Neural progenitor cell (in vitro differentiated cells): ENCODE results near the gene ZNF536. TPM values are rescaled to one million over a fixed set of nuclear protein-coding genes. Genes with fewer than 3 reads are reported as not detected.

ENCODE experiments used
- DNase-seq: peaks from one replicate; pipeline ENCODE4 v3.0.0-alpha.2; 2016; ENCODE audit warnings: low spot score
- H2AFZ ChIP-seq: fragments of 200-600 bp; sonication (generic); replicated peaks from 2 replicates; pipeline ENCODE4 v1.6.1; 2016; ENCODE audit warnings: antibody characterized with exemption
- H3F3A ChIP-seq: fragments of 200-600 bp; sonication (generic); 2 replicates; pipeline ENCODE4 v1.6.1; 2016; ENCODE audit warnings: antibody characterized with exemption, low read depth
- H3K27ac ChIP-seq: fragments of 200-600 bp; sonication (generic); 2 replicates; pipeline ENCODE4 v1.5.1; 2016; ENCODE audit warnings: mild to moderate bottlenecking
- H3K27me3 ChIP-seq: fragments of 200-600 bp; sonication (generic); 2 replicates; pipeline ENCODE4 v1.6.1; 2016; ENCODE audit warnings: mild to moderate bottlenecking, moderate library complexity
- H3K36me3 ChIP-seq: fragments of 200-600 bp; sonication (generic); 2 replicates; pipeline ENCODE4 v1.5.1; 2016
- H3K4me1 ChIP-seq: fragments of 200-600 bp; sonication (generic); 2 replicates; pipeline ENCODE4 v1.6.1; 2016; ENCODE audit warnings: mixed run types
- H3K4me2 ChIP-seq: fragments of 200-600 bp; sonication (generic); 2 replicates; pipeline ENCODE4 v1.6.1; 2016
- H3K4me3 ChIP-seq: fragments of 200-600 bp; sonication (generic); 2 replicates; pipeline ENCODE4 v1.5.1; 2016
- H3K79me2 ChIP-seq: fragments of 200-600 bp; sonication (generic); 2 replicates; pipeline ENCODE4 v1.6.1; 2016; ENCODE audit warnings: low read depth
- H3K9ac ChIP-seq: fragments of 200-600 bp; sonication (generic); 2 replicates; pipeline ENCODE4 v1.6.1; 2016
- H3K9me3 ChIP-seq: fragments of 200-600 bp; sonication (generic); 2 replicates; pipeline ENCODE4 v1.5.1; 2016; ENCODE audit warnings: low read depth
- H4K20me1 ChIP-seq: fragments of 200-600 bp; sonication (generic); 2 replicates; pipeline ENCODE4 v1.6.1; 2016; ENCODE audit warnings: low read depth
- H3K27ac Mint-ChIP-seq: 3 replicates; pipeline ENCODE4 v1.8.0; 2021; ENCODE audit warnings: mixed read lengths
- H3K27me3 Mint-ChIP-seq: 2 replicates; pipeline ENCODE4 v1.8.0; 2022; ENCODE audit warnings: low read depth, mild to moderate bottlenecking, inconsistent platforms, moderate library complexity, mixed read lengths; ENCODE audit not compliant: insufficient read depth
- H3K36me3 Mint-ChIP-seq: 3 replicates; pipeline ENCODE4 v1.8.0; 2021; ENCODE audit warnings: mixed read lengths
- H3K4me1 Mint-ChIP-seq: 3 replicates; pipeline ENCODE4 v1.8.0; 2021; ENCODE audit warnings: mixed read lengths
- H3K4me3 Mint-ChIP-seq: 3 replicates; pipeline ENCODE4 v1.8.0; 2021; ENCODE audit warnings: mild to moderate bottlenecking, moderate library complexity, mixed read lengths
- H3K9me3 Mint-ChIP-seq: 3 replicates; pipeline ENCODE4 v1.8.0; 2020; ENCODE audit warnings: mixed read lengths
- CTCF ChIP-seq: fragments of 200-600 bp; sonication (generic); IDR thresholded peaks from 2 replicates; pipeline ENCODE4 v1.5.1; 2017; ENCODE audit warnings: antibody characterized with exemption, mild to moderate bottlenecking
- EZH2 ChIP-seq: fragments of 200-600 bp; sonication (generic); IDR thresholded peaks from 2 replicates; pipeline ENCODE4 v1.6.1; 2017; ENCODE audit warnings: antibody characterized with exemption, mild to moderate bottlenecking, moderate library complexity
- EZH2phosphoT487 ChIP-seq: fragments of 200-600 bp; sonication (generic); IDR thresholded peaks from 2 replicates; pipeline ENCODE4 v1.6.1; 2017; ENCODE audit warnings: antibody characterized with exemption
- total RNA-seq: library from RNA; depleted of rRNA; stranded (reverse); fragments of >200 nt; gene quantifications from 2 replicates; pipeline ENCODE4 v1.2.3, GENCODE V29; 2015; ENCODE audit warnings: low replicate concordance

The ZNF536 gene
- total RNA-seq, 1 donor from 2014 or later, result 0.24 TPM

DNA sequence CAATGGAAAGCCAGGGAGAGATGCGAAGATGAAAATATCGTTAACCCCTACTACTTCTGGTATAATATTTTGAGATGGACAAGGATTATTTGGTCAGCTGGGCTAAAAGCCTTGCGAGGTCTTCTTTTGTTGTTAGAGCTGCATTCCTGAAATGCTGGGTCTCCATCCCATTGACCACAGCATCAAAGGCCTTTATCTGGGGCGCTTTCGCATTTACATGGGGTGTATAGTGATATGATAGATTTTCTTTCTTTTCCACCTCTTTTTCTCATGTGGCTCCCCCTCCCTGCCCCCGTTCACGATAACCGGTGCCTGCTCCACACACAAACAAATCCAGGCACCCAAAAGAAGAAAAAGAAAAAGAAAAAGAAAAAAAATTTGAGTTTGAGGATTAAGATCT lies 77.5 kb downstream of the ZNF536 start:
- H3K27me3 Mint-ChIP-seq, result peaks cover 4% of the 10 kb centered on the region
- no peaks in the 10 kb centered on the region for H3K9me3 Mint-ChIP-seq
- no peaks in the 10 kb centered on the region for H3K36me3 ChIP-seq
- H3K27ac Mint-ChIP-seq, result peak overlapping the region; percentile 18
- no peaks in the 10 kb centered on the region for H3K9me3 ChIP-seq
- peaks cover 58% of the 10 kb centered on the region for H3K4me1 Mint-ChIP-seq
- peaks cover 28% of the 10 kb centered on the region for H3K4me1 ChIP-seq
- H3K4me3 Mint-ChIP-seq, result peak overlapping the region; percentile 48
- no peak overlapping the region for H3K9ac ChIP-seq
- peak overlapping the region; percentile 72 for H3K4me2 ChIP-seq
- no peak overlapping the region for H3K27ac ChIP-seq
- H3K4me3 ChIP-seq, result peak overlapping the region; percentile 23
- H2AFZ ChIP-seq, result no peak overlapping the region
- peaks cover 33% of the 10 kb centered on the region for H3F3A ChIP-seq
- no peak for TF ChIP-seq CTCF
- TF ChIP-seq EZH2phosphoT487, result no peak
- no peak for TF ChIP-seq EZH2
- H3K27me3 ChIP-seq, result no peaks in the 10 kb centered on the region
- peaks cover 3% of the 10 kb centered on the region for H3K36me3 Mint-ChIP-seq
- H4K20me1 ChIP-seq, result no peaks in the 10 kb centered on the region
- no peaks in the 10 kb centered on the region for H3K79me2 ChIP-seq
- DNase-seq, result peak; percentile 72

DNA sequence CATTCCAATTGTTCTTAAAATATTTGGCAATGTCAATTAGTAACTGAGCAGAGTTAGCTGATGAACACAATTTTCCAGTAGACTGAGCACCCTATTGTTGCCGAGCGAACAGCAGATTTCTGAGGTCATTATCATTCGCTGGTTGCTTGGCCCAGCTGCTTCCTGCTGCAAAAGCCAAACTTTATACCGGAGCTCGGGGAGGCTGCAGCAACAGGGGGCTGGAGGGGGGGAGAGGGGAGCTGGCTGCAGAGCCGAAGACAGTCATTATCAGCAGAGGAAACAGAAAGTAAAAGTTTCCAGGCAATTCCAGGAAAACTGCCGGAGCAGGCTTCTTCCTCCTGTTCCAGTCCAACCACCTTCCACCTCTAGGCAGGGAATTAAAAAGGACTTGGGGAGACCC lies 77.9 kb downstream of the ZNF536 start:
- Histone ChIP-seq H2AFZ (no peak overlapping the region), H3K9me3 (no peaks in the 10 kb centered on the region), H3K79me2 (no peaks in the 10 kb centered on the region), H3K27ac (no peak overlapping the region), H3K4me1 (peaks cover 28% of the 10 kb centered on the region), H3K27me3 (no peaks in the 10 kb centered on the region), H3K9ac (no peak overlapping the region), H3K4me2 (peak overlapping the region; percentile 72), H3F3A (peaks cover 33% of the 10 kb centered on the region), H4K20me1 (no peaks in the 10 kb centered on the region), H3K36me3 (no peaks in the 10 kb centered on the region), H3K4me3 (peak overlapping the region; percentile 23)
- Mint-ChIP-seq H3K27me3 (peaks cover 4% of the 10 kb centered on the region), H3K36me3 (peaks cover 3% of the 10 kb centered on the region), H3K4me1 (peaks cover 58% of the 10 kb centered on the region), H3K27ac (peak overlapping the region; percentile 18), H3K9me3 (no peaks in the 10 kb centered on the region), H3K4me3 (peak overlapping the region; percentile 48)
- DNase-seq, result peak; percentile 71
- no peak for TF ChIP-seq EZH2
- no peak for TF ChIP-seq CTCF
- no peak for TF ChIP-seq EZH2phosphoT487

DNA sequence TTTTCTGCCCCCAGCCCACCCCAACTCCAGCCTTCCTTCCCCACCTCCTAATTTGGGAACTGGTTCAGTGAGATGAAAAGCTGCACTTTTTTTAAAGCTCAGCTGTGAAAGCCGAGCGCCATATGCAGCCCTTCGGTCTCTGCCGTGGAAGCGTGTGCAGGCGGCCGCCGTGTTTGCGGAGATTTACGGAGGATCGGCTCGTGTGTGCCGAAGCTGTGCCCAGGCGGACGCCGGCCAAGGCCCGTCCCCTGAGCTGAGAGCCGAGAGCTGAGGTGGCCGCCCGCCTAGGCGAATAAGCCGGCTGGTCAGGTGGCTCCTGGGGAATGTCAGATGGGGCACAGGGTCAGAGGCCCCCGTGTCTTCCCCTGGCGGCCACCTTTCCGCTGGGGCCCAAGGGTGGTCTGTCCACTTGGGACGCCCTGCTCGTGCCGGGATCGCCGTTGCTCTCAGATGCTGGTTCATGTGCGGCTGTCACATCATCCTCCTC lies 78.7 kb downstream of the ZNF536 start:
- Histone ChIP-seq H3K36me3 (no peaks in the 10 kb centered on the region), H3K27ac (no peak overlapping the region), H3K27me3 (no peaks in the 10 kb centered on the region), H3K4me3 (no peak overlapping the region), H3K9ac (no peak overlapping the region), H3K9me3 (no peaks in the 10 kb centered on the region), H3F3A (peaks cover 33% of the 10 kb centered on the region), H2AFZ (no peak overlapping the region), H4K20me1 (no peaks in the 10 kb centered on the region), H3K4me2 (peak overlapping the region; percentile 72), H3K79me2 (no peaks in the 10 kb centered on the region), H3K4me1 (peaks cover 28% of the 10 kb centered on the region)
- Mint-ChIP-seq H3K36me3 (peaks cover 3% of the 10 kb centered on the region), H3K4me3 (peak overlapping the region; percentile 27), H3K27ac (peak overlapping the region; percentile 30), H3K4me1 (peaks cover 58% of the 10 kb centered on the region), H3K27me3 (peaks cover 4% of the 10 kb centered on the region), H3K9me3 (no peaks in the 10 kb centered on the region)
- no peak for TF ChIP-seq CTCF
- peak; percentile 10 for DNase-seq
